Keratinocyte (primary cell): Measurements from ENCODE around the gene MAGEF1.

Source experiments
- EZH2 ChIP-seq: IDR thresholded peaks from one replicate; pipeline ENCODE4 v1.6.1; 2012; ENCODE audit warnings: inconsistent platforms, mild to moderate bottlenecking, low read length, moderate library complexity
- TF ChIP-seq, protein P1 (sequence below), 3 experiments: IDR thresholded peaks in 1 of 3; conservative IDR thresholded peaks in 1 of 3; optimal IDR thresholded peaks in 1 of 3; 2 replicates in 2 of 3; 3 replicates in 1 of 3; pipeline versions ENCODE3 to v1.5.1; 2011; ENCODE audit warnings: low read length in 3 of 3, mild to moderate bottlenecking in 3 of 3, moderate library complexity in 2 of 3, control low read depth in 1 of 3, inconsistent platforms in 1 of 3; ENCODE audit not compliant: insufficient read depth in 2 of 3; ENCODE audit errors: extremely low read depth in 1 of 3

DNA sequence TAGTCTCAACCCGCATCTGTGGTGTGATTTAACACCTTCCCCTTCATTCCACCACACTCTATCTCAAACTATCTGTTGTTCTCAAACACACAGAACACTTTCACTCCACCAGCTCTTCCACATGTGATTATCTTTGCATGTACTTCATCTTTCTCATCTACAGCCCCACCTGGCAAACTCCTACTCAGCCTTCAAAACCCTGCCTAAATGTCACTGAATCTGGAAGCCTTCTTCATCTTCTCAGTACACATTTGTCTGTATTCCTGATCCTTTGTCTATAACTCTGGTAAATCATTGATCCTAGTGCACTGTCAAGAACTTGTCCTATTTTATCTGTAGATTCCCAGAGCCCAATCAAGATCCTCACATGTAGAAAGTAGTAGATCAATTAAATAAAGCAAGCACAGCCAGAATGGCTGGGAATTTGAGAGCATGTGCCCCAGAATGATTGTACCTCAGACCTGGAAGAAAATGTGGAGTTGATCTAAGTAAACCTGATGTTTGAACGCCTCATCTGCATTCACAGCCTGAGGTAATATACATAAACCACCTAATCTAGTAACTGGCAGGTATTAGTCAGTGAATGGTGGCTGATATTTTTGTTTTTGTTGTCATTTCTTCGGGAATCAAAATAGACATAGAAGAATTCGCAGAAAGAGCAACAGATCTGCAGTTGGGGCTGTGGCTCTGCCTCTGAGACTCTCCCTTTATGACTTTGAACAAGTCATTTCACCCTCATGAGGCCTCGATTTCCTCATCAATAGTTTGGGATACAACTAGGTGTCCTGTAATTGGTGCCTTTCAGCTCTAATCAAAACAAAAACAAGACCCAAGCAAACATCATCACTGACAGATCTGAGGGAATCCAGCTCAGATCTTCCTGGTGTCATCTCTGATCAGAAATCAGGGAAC, 28.0 kb upstream of the MAGEF1 start:
- TF ChIP-seq EZH2: no peak
- TF ChIP-seq, protein P1, sequence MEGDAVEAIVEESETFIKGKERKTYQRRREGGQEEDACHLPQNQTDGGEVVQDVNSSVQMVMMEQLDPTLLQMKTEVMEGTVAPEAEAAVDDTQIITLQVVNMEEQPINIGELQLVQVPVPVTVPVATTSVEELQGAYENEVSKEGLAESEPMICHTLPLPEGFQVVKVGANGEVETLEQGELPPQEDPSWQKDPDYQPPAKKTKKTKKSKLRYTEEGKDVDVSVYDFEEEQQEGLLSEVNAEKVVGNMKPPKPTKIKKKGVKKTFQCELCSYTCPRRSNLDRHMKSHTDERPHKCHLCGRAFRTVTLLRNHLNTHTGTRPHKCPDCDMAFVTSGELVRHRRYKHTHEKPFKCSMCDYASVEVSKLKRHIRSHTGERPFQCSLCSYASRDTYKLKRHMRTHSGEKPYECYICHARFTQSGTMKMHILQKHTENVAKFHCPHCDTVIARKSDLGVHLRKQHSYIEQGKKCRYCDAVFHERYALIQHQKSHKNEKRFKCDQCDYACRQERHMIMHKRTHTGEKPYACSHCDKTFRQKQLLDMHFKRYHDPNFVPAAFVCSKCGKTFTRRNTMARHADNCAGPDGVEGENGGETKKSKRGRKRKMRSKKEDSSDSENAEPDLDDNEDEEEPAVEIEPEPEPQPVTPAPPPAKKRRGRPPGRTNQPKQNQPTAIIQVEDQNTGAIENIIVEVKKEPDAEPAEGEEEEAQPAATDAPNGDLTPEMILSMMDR (optimal IDR thresholded peaks at IDR 0.05 in 1 of 3, IDR thresholded peaks at IDR 0.05 in 1 of 3, conservative IDR thresholded peaks at IDR 0.05 in 1 of 3; ENCODE audit: extremely low read depth in 1 of 3, insufficient read depth in 2 of 3, low read length in 3 of 3): no peak
